Caco-2 (cell line): Measurements from ENCODE around the gene RBM4. TPM values are rescaled to one million over a fixed set of nuclear protein-coding genes. Genes with fewer than 3 reads are reported as not detected.
A peak's percentile ranks its signal among the peaks of the same experiment; 100 is the strongest.

Experiments used
- BruUV-seq: library from RNA; stranded (reverse); fragments of 400-500 nt; replicated peaks from 2 replicates; lab custom pipeline; 2021; lab: Mats Ljungman, UMichigan
- CTCF ChIA-PET: fragments of 300-600 bp; sonication (Branson Sonifier 250); formaldehyde crosslinking; loops from one replicate; lab custom pipeline; 2022; ENCODE audit warnings: antibody characterized with exemption; lab: Charles Lee
- POLR2A ChIA-PET: fragments of 300-600 bp; sonication (Branson Sonifier 250); formaldehyde crosslinking; loops from one replicate; lab custom pipeline; 2022; ENCODE audit warnings: antibody characterized with exemption; lab: Charles Lee
- DNase-seq, 2 experiments: peaks; one replicate each; pipeline versions ENCODE4 v3.0.0 to v3.0.0-alpha.2; 2020 to 2022
- H3K27me3 ChIP-seq: replicated peaks from 2 replicates; pipeline ENCODE4 v1.6.0; 2011; ENCODE audit warnings: low read length; ENCODE audit not compliant: control insufficient read depth, insufficient read depth
- H3K36me3 ChIP-seq: 2 replicates; pipeline ENCODE4 v1.5.1; 2011; ENCODE audit warnings: low read length; ENCODE audit not compliant: control insufficient read depth, insufficient read depth
- H3K4me1 ChIP-seq: fragments of 250-450 bp; sonication (Bioruptor Pico); 2 replicates; pipeline ENCODE4 v1.5.1; 2020; ENCODE audit warnings: mild to moderate bottlenecking
- H3K4me3 ChIP-seq: 2 replicates; pipeline ENCODE4 v1.5.1; 2011; ENCODE audit warnings: low read depth, mild to moderate bottlenecking, control low read depth, low read length
- H3K9me3 ChIP-seq: fragments of 250-450 bp; sonication (Bioruptor Pico); 2 replicates; pipeline ENCODE4 v1.5.1; 2020; ENCODE audit warnings: mild to moderate bottlenecking, moderate library complexity
- H3K27ac Mint-ChIP-seq: one replicate; pipeline ENCODE4 v1.8.0; 2022; ENCODE audit warnings: mixed read lengths; ENCODE audit not compliant: unreplicated experiment
- H3K27me3 Mint-ChIP-seq: one replicate; pipeline ENCODE4 v1.8.0; 2022; ENCODE audit warnings: mixed read lengths; ENCODE audit not compliant: insufficient read depth, unreplicated experiment
- H3K36me3 Mint-ChIP-seq: one replicate; pipeline ENCODE4 v1.8.0; 2022; ENCODE audit warnings: mild to moderate bottlenecking, mixed read lengths; ENCODE audit not compliant: insufficient read depth, unreplicated experiment
- H3K4me1 Mint-ChIP-seq: one replicate; pipeline ENCODE4 v1.8.0; 2022; ENCODE audit warnings: low read depth, mixed read lengths; ENCODE audit not compliant: unreplicated experiment
- H3K4me3 Mint-ChIP-seq: one replicate; pipeline ENCODE4 v1.8.0; 2022; ENCODE audit warnings: mild to moderate bottlenecking, moderate library complexity, mixed read lengths; ENCODE audit not compliant: unreplicated experiment
- H3K9me3 Mint-ChIP-seq: one replicate; pipeline ENCODE4 v1.8.0; 2022; ENCODE audit warnings: mixed read lengths; ENCODE audit not compliant: unreplicated experiment
- intact Hi-C: fragments of 100-400 bp; cut with micrococcal nuclease; formaldehyde crosslinking; loops from one replicate; pipeline ENCODE4 v1.10.0; 2022; ENCODE audit not compliant: unreplicated experiment
- total RNA-seq: library from RNA; stranded (reverse); gene quantifications from 2 replicates; pipeline ENCODE4 v1.2.3, GENCODE V29; 2022
- TF ChIP-seq, protein P1 (sequence below), 2 experiments: fragments of 200-600 bp in 1 of 2; IDR thresholded peaks; 1 replicate in 1 of 2; 2 replicates in 1 of 2; pipeline versions ENCODE4 v1.5.1 to v1.8.0; 2011 to 2022; ENCODE audit warnings: antibody characterized with exemption in 1 of 2, control low read depth in 1 of 2, inconsistent platforms in 1 of 2, low read depth in 1 of 2, low read length in 1 of 2, mild to moderate bottlenecking in 1 of 2, moderate library complexity in 1 of 2; ENCODE audit not compliant: insufficient read depth in 1 of 2, severe bottlenecking in 1 of 2, unreplicated experiment in 1 of 2

The RBM4 gene
- total RNA-seq, 1 experiment from 2014 or later = 257 TPM

DNA sequence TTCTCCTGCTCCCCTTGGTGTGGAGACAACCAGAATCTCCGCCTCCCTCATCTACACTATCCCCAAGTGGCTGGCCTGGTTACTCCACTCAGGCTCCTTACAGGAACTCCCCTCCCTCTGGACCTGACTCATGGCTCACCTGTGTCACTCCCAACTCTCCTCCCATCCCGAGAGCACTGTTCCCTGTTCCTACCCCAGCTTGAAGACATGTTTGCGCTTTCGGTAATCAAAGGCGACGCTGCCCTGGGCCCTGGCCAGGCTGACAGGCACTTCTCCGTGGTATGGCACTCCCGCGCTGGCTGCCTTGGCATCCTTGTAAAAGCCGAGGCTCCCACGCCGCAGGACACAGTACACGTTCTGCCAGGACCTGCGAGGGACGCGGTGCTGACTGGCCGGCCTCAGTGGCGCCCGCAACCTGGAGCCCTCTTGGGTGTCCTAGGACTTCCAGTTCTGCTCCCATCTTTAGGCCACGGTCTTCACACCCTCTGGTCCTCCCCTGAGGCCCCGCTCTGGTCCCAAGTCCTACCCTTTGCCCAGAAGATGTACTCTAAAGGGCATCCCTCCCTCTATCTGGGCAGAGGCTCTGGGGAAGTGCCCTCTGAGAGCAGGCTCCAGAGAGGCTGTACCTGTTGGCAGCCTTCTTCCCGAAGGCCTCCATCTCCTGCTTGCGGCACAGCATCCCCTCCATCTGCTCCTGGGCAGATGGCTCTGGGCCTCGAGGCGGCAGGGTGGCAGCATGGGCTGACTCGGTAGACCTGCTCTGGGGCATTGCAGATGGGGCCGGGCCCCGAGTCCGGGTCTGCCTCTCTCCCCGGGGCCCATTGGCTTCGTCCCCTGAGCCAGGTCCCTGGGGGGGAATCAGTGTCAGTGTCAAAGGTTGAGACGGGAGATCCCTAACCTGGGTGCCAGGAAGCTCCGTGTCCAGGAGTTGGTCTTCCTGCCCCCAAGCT lies 48.6 kb downstream of the RBM4 start:
- H3K36me3 Mint-ChIP-seq = peaks cover 33% of the 10 kb centered on the region

DNA sequence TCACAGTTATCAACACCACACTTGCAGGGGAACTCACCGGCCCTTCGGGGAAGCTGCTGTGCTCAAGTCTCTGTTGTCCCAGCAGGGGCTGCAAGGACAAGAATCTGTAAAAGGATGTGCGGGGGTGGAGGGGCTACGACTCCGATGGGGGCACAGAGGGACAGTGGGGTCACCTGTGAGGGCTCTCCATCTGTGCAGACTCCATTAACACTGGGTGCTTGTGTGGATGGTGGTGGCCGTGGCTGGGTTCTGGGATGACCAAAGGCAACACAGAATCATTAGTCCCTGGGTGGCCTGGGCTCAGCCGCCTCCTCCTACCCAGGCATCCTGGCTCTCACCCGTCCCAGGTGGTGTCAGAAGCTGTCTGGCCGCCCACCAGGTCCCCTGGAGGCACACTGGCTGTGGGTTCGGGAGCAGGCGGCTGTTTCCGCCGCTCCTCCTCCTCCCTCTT lies 49.4 kb downstream of the RBM4 start:
- Histone ChIP-seq H3K4me3 (no peak overlapping the region), H3K9me3 (no peaks in the 10 kb centered on the region), H3K4me1 (peaks cover 16% of the 10 kb centered on the region), H3K36me3 (0 out of 2 replicates have a peak, but pooled peaks cover 1% of the 10 kb centered on the region), H3K27me3 (no peaks in the 10 kb centered on the region)
- CTCF ChIA-PET = interaction anchor here (0.6 to 2.6 kb wide), 2 partner anchors 147 to 196 kb away, joined by 4 to 10 read pairs; no protein-coding TSS in a partner anchor
- POLR2A ChIA-PET = no interaction called here
- TF ChIP-seq, protein P1, sequence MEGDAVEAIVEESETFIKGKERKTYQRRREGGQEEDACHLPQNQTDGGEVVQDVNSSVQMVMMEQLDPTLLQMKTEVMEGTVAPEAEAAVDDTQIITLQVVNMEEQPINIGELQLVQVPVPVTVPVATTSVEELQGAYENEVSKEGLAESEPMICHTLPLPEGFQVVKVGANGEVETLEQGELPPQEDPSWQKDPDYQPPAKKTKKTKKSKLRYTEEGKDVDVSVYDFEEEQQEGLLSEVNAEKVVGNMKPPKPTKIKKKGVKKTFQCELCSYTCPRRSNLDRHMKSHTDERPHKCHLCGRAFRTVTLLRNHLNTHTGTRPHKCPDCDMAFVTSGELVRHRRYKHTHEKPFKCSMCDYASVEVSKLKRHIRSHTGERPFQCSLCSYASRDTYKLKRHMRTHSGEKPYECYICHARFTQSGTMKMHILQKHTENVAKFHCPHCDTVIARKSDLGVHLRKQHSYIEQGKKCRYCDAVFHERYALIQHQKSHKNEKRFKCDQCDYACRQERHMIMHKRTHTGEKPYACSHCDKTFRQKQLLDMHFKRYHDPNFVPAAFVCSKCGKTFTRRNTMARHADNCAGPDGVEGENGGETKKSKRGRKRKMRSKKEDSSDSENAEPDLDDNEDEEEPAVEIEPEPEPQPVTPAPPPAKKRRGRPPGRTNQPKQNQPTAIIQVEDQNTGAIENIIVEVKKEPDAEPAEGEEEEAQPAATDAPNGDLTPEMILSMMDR (IDR thresholded peaks at IDR 0.05; ENCODE audit: insufficient read depth in 1 of 2, low read depth in 1 of 2, low read length in 1 of 2, severe bottlenecking in 1 of 2, unreplicated experiment in 1 of 2) = no peak
- H3K27me3 Mint-ChIP-seq = no peaks in the 10 kb centered on the region
- no peak for DNase-seq
- H3K4me3 Mint-ChIP-seq = no peak overlapping the region
- no TSS peak for BruUV-seq
- intact Hi-C loops = no loop called here
- H3K9me3 Mint-ChIP-seq = no peaks in the 10 kb centered on the region
- H3K36me3 Mint-ChIP-seq = peaks cover 41% of the 10 kb centered on the region
- peaks cover 11% of the 10 kb centered on the region for H3K4me1 Mint-ChIP-seq
- peak overlapping the region; percentile 12 for H3K27ac Mint-ChIP-seq

More for the DNA sequence above, 48.6 kb downstream of the RBM4 start:
- no peaks in the 10 kb centered on the region for H3K27me3 ChIP-seq
- H3K4me1 ChIP-seq = peaks cover 16% of the 10 kb centered on the region
- BruUV-seq = no TSS peak
- H3K36me3 ChIP-seq = 0 out of 2 replicates have a peak, but pooled peaks cover 1% of the 10 kb centered on the region
- intact Hi-C loops = no loop called here
- H3K9me3 ChIP-seq = no peaks in the 10 kb centered on the region
- H3K27ac Mint-ChIP-seq = peak overlapping the region; percentile 18
- H3K4me1 Mint-ChIP-seq = peaks cover 11% of the 10 kb centered on the region
- no peaks in the 10 kb centered on the region for H3K27me3 Mint-ChIP-seq
- peak in 1 of 2 experiments; percentile 38 for DNase-seq
- CTCF ChIA-PET = interaction anchor here (1.6 to 2.6 kb wide), 2 partner anchors 9 to 147 kb away, joined by 6 to 10 read pairs; partner anchors contain the start of gene RBM4B
- no peak overlapping the region for H3K4me3 Mint-ChIP-seq
- no peak overlapping the region for H3K4me3 ChIP-seq
- POLR2A ChIA-PET = interaction anchor here (1.6 kb wide), 1 partner anchor 9 kb away, joined by 5 read pairs; the partner anchor contains the start of gene RBM4B
- H3K9me3 Mint-ChIP-seq = no peaks in the 10 kb centered on the region
- TF ChIP-seq, protein P1 (IDR thresholded peaks at IDR 0.05; ENCODE audit: insufficient read depth in 1 of 2, low read depth in 1 of 2, low read length in 1 of 2, severe bottlenecking in 1 of 2, unreplicated experiment in 1 of 2) = no peak
